GM18858 (cell line): ENCODE data around the gene POT1.

Source experiments
- ATAC-seq: cut with Tn5 transposase; IDR thresholded peaks from one replicate; pipeline ENCODE4 v1.9.1; 2021; ENCODE audit not compliant: unreplicated experiment

POT1 gene

DNA sequence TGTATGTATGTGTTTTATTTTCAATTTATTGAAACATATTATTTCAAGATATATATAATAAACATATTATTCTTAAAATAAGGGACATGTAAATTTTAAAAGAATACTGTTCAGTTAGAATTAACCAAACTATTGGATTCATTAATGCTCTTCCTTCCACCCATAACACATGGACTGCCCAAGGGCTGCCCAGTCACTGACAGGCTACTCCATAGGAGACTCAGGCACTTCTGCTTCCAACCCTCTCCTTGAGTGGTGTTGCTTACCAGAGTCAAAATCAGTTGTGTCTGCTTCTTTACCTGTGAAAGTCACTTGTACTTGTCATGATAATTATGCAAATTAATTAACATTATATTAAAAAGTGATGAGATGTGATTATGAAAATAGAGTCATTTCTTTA lies 154.2 kb downstream of the POT1 start:
- no peak for ATAC-seq

DNA sequence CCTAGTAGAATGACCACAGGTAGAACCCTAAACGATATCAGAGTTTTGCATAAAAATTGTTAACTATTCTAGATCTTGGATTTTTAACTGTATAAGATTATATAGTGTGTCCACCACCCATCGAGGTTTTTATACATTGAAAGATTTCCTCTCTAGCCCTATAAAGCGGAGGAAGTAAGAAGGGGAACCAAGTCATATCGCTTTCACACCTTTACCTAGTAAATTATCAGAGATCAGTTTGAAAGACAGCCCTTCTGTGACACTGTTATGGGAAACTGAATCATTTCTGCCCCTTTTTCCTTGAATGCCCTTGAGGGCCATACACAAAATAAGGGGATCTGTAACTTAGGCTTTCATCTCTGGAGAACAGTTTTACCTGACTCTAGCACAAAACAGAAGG lies 155.7 kb downstream of the POT1 start:
- no peak for ATAC-seq

DNA sequence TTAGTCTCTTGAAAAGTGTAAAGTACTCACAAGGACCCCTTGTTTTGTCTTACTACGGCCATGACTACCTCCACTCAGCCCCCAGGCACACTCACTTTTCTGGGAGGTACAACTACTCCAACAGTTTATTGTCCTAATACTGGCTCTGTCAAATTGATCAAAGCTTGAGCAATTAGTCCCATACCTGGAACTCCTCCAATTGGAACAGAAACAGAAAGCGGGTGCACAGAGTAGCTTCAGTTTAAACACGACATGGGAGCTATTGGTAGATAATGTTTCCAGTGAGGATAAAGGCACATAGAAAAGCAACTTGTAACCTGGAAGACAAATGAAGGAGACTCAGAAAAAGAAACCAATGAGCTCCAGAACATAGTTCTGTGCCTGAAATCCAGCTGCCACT lies 156.3 kb downstream of the POT1 start:
- ATAC-seq = no peak
